RWPE1 (cell line): Measurements from ENCODE around the gene IL17D.
"Not testable (repeated sequence)": the region's sequence is repeated elsewhere in the genome, so short reads cannot be mapped to it uniquely, and the experiment has no call there.

Experiments used
- CTCF ChIA-PET: fragments of 350-600 bp; sonication (Branson Sonifier 250); formaldehyde crosslinking; extraction: SDS; loops from one replicate; lab custom pipeline; 2021; lab: Yijun Ruan, JAX
- POLR2A ChIA-PET: fragments of 400-600 bp; formaldehyde crosslinking; extraction: SDS; loops from one replicate; lab custom pipeline; 2020; ENCODE audit warnings: antibody characterized with exemption; ENCODE audit not compliant: low non-redundant PET; lab: Yijun Ruan, JAX
- DNase-seq: peaks from one replicate; pipeline ENCODE4 v3.0.0; 2012; ENCODE audit warnings: low spot score
- H3K27ac ChIP-seq: fragments of 450-650 bp; 2 replicates; pipeline ENCODE4 v1.5.1; 2017
- TF ChIP-seq, protein P1 (sequence below): fragments of 450-650 bp; conservative IDR thresholded peaks from 2 replicates; pipeline ENCODE4 v1.5.1; 2017; ENCODE audit warnings: low read depth, mild to moderate bottlenecking

Gene IL17D

GRCh38 chr13:20680416-20681080 is 23.0 kb upstream of the IL17D start:
- ChIA-PET POLR2A (no interaction called here), CTCF (no interaction called here)

GRCh38 chr13:20681481-20681880 is 22.0 kb upstream of the IL17D start:
- DNase-seq, CTCF ChIA-PET, POLR2A ChIA-PET, H3K27ac ChIP-seq: not testable (repeated sequence)

More at GRCh38 chr13:20680416-20681080, 23.0 kb upstream of the IL17D start:
- no peak for DNase-seq
- no peak overlapping the region for H3K27ac ChIP-seq
- TF ChIP-seq, protein P1, sequence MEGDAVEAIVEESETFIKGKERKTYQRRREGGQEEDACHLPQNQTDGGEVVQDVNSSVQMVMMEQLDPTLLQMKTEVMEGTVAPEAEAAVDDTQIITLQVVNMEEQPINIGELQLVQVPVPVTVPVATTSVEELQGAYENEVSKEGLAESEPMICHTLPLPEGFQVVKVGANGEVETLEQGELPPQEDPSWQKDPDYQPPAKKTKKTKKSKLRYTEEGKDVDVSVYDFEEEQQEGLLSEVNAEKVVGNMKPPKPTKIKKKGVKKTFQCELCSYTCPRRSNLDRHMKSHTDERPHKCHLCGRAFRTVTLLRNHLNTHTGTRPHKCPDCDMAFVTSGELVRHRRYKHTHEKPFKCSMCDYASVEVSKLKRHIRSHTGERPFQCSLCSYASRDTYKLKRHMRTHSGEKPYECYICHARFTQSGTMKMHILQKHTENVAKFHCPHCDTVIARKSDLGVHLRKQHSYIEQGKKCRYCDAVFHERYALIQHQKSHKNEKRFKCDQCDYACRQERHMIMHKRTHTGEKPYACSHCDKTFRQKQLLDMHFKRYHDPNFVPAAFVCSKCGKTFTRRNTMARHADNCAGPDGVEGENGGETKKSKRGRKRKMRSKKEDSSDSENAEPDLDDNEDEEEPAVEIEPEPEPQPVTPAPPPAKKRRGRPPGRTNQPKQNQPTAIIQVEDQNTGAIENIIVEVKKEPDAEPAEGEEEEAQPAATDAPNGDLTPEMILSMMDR: no peak

DNA sequence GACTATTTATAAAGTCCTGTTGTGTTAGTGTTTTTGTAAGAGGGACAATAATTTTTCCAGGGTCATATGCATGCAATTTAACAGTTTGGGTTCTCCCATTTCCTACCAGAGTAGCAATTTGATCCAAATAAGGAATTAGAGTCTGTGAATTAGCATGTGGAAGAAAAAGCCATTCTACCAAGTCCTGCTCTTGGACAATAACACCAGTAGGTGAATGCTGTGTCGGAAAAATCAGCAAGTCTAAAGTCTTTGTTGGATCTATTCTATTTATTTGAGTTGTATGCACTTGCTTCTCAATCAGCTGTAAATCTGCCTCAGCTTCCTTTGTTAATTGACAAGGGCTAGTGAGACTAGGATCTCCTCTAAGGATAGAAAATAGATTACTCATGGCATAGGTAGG is 21.4 kb upstream of the IL17D start:
- H3K27ac ChIP-seq: no peak overlapping the region
- POLR2A ChIA-PET: no interaction called here
- DNase-seq: no peak
- CTCF ChIA-PET: no interaction called here
- TF ChIP-seq, protein P1: no peak

DNA sequence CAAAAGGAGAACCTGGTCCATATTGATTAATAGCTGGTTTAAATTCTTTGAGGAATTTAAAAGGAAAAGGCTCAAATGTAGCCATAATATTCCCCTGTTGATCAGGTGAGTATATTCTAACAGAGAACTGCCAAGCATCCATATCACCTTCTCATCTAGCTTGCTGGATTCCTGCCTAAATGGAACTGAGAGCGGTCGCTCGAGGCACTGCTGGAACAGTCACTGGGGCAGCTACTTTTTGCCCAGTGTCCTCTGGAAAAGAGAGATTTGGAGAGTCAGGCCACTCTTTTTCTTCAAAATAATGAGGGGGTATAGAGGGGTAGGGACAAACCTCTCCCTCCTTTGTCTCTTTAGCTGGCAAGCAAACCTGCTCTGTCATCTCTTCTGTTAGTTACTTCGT is 19.5 kb upstream of the IL17D start:
- ChIA-PET POLR2A (no interaction called here), CTCF (interaction anchor here (0.6 to 0.7 kb wide), 2 partner anchors 20 to 49 kb away, joined by 3 to 4 read pairs; no protein-coding TSS in a partner anchor)
- TF ChIP-seq, protein P1: no peak
- no peak overlapping the region for H3K27ac ChIP-seq
- no peak for DNase-seq

DNA sequence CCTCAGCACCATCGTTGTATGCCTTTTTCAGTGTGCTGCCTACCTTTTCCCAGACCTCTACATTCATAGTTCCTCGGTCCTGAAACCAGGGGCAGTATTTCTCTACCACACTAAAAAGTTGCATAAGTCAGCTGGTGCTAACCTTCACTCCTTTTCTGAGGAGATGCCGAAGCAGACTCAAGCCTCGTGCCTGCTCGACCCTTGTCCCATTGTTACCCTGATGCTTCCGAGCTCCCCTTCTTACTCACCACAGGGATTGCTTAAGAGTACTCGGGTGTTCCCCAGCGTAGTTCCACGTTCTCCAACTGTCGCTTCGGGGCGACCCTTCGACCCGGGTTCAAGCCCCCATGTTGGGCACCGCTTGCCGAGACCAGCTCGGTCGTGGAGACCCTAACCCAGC is 19.0 kb upstream of the IL17D start:
- TF ChIP-seq, protein P1: no peak
- ChIA-PET CTCF (interaction anchor here (0.7 kb wide), 1 partner anchor 20 kb away, joined by 3 read pairs; no protein-coding TSS in a partner anchor), POLR2A (no interaction called here)
- H3K27ac ChIP-seq: no peak overlapping the region
- no peak for DNase-seq

- no peak for DNase-seq
Measured at GRCh38 chr13:20685092-20685491, 18.4 kb upstream of the IL17D start.

DNA sequence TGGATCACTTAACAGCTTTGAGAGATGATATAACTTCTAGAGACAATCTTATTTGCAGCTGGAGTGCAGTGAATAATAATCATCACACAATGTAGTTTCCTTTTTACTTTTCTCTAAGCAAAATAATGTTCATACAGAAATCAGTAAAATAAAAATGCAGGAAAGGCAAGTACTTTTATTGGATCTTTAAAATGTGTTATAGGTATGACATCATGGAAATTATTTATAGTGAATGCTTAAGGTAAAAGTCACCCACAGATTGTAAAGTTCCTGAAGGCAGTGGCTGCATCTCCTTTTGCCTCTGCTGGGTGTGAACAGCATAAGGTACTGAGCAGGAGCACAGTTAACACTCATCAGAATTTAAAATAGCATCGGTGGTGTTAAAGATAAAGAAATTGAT is 17.3 kb upstream of the IL17D start:
- CTCF ChIA-PET: no interaction called here
- H3K27ac ChIP-seq: no peak overlapping the region
- no peak for DNase-seq
- POLR2A ChIA-PET: no interaction called here
- TF ChIP-seq, protein P1: no peak

More at GRCh38 chr13:20685092-20685491, 18.4 kb upstream of the IL17D start:
- CTCF ChIA-PET: no interaction called here
- TF ChIP-seq, protein P1: no peak
- no peak overlapping the region for H3K27ac ChIP-seq
- POLR2A ChIA-PET: no interaction called here
